Posterior cingulate gyrus (tissue), 11 donors: ENCODE results near the gene TMEM207.

Experiments
- DNase-seq, 10 donors: peaks; one replicate each; pipeline versions ENCODE4 v3.0.0 to v3.0.0-alpha.2; 2020 to 2021; ENCODE audit warnings: mixed read lengths in 3 of 10
- intact Hi-C: fragments of 100-400 bp; cut with DNase I; formaldehyde crosslinking; loops from one replicate; pipeline ENCODE4 v1.15.1; 2023

Gene TMEM207

DNA sequence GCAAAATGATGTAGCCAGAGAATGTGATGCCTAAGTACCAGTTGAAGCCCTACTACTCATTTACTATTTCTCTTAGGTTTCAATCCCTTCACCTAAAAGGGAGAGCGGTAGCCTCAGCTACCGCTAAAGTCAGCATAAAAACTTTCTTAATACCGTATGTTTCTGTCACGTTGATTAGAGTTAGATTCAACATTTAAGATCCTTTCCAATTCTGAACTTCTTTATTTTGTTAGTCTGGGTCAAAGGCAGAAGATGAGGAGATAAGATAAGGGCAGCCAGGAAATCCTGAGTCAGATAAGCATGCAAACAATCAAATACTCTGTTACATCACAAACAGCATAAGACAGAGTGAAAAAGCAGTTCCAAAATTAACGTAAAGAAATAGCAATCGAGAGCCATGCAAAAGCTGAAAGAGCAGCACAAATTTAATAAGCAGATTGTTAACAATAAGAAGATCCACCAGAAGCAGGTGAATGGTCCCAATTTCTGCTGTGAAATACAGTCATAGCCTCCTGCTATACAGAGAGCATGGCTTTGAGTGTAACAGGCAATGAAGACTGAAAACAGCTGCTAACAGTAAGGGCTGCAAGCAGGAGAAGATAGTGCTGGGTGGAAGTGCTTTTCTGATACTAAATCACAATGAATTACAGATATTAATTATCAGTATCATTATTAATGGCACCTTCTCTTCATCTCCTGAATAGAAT lies 3.0 kb downstream of the TMEM207 start:
- intact Hi-C loops, result no loop called here
- no peak for DNase-seq

GRCh38 chr3:190444576-190445145 lies 5.0 kb downstream of the TMEM207 start:
- intact Hi-C loops, result no loop called here
- no peak for DNase-seq

GRCh38 chr3:190444006-190444405 lies 5.7 kb downstream of the TMEM207 start:
- no peak for DNase-seq
- intact Hi-C loops, result no loop called here

DNA sequence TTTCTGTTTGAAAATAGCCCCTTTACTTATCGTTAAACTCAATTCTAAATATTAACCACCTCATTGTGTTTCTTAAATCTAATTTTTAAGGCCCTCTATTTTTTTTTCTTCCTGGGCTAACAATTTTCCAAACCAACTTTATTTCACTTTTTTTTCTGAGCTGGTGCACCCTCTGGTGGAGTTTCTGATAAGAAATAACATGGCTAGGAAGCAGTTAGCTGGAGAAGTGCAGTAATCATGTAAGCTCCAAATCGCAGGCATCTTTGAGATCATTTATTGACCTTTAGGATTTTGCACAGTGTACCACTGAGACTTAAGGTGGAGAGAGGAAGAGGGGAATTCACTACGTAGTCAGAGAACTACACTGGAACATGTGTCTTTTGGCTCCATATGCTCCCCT lies 6.4 kb downstream of the TMEM207 start:
- no peak for DNase-seq
- intact Hi-C loops, result no loop called here

DNA sequence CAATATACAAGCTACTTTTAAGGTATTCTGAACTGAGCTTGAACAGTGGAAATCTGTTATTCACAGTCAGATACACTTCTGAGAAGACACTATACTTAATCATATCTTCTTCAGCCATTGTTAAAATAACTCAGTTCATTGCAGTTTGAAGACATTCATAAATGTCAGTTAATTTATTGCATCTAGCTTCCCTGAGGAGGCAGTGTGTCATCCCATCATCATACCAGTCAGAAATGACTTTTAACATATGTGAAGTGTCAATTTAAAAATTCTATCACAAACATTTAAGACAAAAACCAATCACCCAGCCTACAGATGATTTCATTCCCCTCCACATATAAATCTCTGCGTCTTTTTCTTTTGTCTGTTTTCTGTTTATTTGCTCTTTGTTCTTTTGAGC lies 7.5 kb downstream of the TMEM207 start:
- intact Hi-C loops, result no loop called here
- no peak for DNase-seq

- intact Hi-C loops, result no loop called here
- no peak for DNase-seq
Observed at GRCh38 chr3:190436331-190436730, 13.4 kb downstream of the TMEM207 start.

DNA sequence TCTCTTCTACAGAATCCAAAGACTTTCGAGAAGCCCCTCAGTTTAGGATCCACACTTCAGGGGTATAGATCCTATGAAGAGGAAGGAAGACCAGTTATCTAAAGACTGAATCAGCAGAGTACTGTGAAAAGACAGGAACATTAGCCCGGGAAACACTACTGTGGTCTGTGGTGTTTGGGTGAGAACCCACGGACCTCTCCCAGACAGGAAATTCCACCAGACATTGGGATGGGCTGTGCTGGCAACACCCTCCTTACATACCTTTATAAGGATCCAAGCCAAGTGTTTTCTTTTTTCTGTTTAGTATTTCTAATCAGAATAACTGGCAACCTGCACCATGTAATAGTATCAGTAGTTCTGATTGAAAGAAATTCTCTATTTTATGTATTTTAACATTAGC lies 14.1 kb downstream of the TMEM207 start:
- intact Hi-C loops, result no loop called here
- no peak for DNase-seq

DNA sequence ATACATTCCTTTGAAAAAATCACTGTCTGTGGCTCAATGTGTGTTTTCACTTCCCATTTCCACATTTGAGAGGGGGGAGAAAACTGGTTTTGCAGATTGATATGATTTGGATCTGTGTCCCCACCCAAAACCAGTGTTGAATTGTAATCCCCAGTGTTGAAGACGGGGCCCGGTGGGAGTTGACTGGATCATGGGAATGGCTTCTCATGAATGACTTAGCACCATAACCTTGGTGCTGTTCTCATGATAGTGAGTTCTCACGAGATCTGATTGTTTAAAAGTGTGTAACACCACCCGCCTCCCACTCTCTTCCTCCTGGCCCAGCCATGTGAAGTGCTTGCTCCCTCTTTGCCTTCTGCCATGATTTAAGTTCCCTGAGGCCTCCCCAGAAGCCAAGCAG lies 16.1 kb downstream of the TMEM207 start:
- DNase-seq, result peak in 2 of 10 donors; percentile 52 to 54
- intact Hi-C loops, result no loop called here

- intact Hi-C loops, result no loop called here
- no peak for DNase-seq
Observed at GRCh38 chr3:190432216-190432615, 17.5 kb downstream of the TMEM207 start.

DNA sequence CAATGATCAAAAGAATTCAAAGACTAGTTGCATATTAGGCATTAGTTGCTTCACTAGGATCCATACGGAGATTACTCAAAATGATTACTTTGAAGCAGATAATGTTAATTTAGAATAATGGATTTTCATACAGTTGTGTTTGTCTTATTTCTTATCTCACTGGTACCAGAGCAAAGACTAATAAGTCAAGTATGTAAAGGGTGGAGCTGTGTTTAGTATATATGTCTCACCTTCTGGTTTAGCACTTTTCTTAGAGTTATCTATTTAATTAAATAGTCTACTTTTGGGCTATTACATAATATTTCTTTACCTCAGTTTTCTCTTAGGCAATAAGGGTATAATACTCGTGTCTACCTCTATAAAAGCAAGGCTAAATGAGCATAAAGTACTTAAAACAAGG lies 18.8 kb downstream of the TMEM207 start:
- intact Hi-C loops, result no loop called here
- no peak for DNase-seq

DNA sequence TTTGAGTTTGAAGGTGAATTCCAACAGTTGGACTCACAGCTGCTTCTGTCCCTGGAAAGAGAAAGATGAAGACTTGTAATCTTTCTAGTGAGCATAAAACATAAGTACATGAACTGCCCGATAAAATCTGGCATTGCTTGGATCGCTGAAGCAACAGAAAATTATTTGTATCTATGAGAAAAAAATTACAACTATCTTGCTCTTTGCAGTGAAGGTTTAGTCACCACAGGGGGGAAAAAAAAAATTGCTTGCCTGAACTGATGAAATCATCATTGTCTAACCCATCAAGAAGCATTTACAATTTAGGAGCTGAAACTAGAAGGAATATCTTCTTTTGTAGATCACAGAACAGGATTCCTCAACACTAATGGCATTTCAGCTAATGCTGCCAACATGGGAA lies 20.0 kb downstream of the TMEM207 start:
- intact Hi-C loops, result loop anchor here (10.0 kb wide), 1 partner anchor 465 kb away; no protein-coding TSS in a partner anchor
- no peak for DNase-seq

DNA sequence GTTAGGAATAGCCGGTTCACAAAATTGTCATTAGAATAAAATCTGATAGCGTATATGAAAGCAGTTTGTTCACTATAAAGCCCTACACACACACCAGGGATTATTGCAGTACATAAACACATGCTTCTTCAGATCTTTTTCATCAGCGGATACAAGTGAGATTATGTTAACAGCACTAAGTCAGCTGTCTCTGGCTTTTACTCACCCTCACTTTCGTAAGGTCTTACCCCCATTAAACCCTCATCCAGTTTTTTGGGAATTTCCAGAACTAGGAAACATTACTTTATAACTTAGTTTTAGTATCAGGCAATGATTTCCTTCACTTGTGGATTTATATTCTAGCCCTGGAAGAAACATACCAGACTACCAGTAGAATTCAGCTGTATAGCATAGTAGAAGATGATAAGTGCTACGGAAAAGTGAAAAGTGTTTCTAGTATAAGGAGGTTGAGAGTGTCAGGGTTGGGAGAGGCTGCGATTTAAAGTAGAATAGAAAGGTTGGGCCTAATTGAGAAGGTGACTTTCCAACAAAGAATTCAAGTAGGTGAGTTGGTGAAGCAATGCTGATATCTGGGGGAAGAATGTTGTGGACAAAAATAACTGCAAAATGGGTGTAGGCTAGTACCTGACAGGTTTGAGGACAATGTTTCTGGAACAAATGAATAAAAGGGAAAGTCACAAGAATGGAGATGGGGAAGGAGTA lies 22.7 kb downstream of the TMEM207 start:
- no peak for DNase-seq
- intact Hi-C loops, result loop anchor here (10.0 kb wide), 1 partner anchor 462 kb away; no protein-coding TSS in a partner anchor

GRCh38 chr3:190425833-190426232 lies 23.9 kb downstream of the TMEM207 start:
- DNase-seq, result no peak
- intact Hi-C loops, result loop anchor here (2.0 to 10.0 kb wide), 2 partner anchors 201 to 461 kb away; no protein-coding TSS in a partner anchor

DNA sequence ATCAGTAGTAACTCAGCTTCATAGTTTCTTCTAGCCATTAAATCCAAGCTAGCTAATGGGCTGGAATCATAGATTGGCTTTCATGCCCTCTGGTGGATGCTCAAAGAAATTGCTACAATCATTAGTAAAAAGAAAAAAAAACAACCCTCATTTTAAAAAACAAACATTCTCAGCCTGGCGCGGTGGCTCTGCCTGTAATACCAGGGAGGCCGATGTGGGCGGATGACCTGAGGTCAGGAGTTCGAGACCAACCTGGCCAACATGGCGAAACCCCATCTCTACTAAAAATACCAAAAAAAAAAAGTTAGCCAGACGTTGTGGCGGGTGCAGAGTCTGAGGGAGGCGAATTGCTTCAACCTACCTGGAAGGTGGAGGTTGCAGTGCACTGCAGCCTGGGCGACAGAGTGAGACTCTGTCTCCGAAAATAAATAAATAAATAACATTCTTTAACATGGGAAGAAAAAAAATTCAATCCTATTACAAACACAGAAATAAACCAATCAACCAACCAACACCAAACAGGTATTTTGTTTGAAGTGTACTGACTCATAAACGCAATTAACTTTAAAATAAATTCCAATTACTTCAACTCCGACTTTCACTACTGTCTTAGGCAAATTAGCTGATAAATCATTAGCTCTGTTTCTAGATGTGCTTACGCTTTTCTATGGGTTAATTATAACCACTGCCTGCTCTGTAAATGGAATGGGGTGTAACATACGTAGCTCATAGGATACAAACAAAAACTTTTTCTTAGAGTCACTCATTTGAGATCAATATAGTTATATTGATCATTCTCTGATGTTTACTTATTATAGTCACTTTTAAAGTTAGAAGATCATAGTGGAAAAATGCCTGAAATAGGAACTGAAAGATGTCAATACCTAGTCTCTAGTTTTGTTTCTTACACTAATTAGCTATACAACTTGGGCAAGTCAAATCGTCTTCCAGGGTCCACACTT lies 24.9 kb downstream of the TMEM207 start:
- intact Hi-C loops, result loop anchor here (2.0 to 10.0 kb wide), 2 partner anchors 200 to 460 kb away; no protein-coding TSS in a partner anchor
- peak in 7 of 10 donors; percentile 18 to 83 (median 32) for DNase-seq

GRCh38 chr3:190424108-190424477 lies 25.6 kb downstream of the TMEM207 start:
- intact Hi-C loops, result loop anchor here (2.0 to 10.0 kb wide), 2 partner anchors 199 to 459 kb away; no protein-coding TSS in a partner anchor
- no peak for DNase-seq

DNA sequence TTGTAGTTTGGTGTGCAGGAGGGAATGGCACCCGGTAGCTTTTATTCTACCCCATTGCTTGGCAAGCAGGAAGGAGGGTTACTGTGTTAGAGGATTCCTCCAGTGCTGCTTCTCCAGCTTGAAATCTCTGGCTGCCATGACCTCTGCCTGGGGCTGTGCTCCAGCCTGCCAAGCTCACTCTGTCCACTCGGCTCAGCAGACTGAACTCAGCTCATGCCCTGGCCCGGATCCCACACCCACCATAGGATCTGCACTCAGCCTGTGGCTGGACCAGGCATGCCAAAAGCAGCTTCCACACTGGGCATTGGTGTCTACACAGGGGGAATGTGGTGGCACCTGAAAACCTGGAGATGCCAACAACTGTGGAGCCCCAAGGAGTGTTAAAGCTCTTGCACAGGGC lies 35.4 kb downstream of the TMEM207 start:
- intact Hi-C loops, result no loop called here
- DNase-seq, result no peak

- no peak for DNase-seq
- intact Hi-C loops, result no loop called here
Observed at GRCh38 chr3:190404715-190405114, 45.0 kb downstream of the TMEM207 start.

GRCh38 chr3:190401963-190402362 lies 47.7 kb downstream of the TMEM207 start:
- DNase-seq, result no peak
- intact Hi-C loops, result no loop called here

- no peak for DNase-seq
- intact Hi-C loops, result no loop called here
Observed at GRCh38 chr3:190399677-190400076, 50.0 kb downstream of the TMEM207 start.

DNA sequence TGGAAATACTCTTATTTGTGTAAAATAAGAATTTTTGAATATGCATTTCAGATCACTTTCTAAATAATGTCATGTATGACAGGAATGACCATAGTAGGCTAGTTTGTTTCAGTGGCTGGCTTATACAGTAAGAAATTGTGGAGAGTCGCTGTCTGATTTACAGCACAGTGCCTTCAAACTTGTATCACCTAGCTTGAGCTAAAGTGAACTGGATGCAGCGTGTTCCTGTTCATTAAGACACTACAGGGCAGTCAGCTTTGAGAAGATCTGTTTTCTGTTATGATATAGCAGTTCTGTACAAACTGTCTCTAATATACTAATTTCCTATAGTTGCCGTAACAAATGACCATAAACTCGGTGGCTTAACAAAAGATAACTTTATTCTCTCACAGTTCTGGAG lies 51.8 kb downstream of the TMEM207 start:
- intact Hi-C loops, result no loop called here
- no peak for DNase-seq
